Smooth muscle cell of bladder (primary cell): ENCODE measurements around the gene RPL34. TPM values are rescaled to one million over a fixed set of nuclear protein-coding genes. Genes with fewer than 3 reads are reported as not detected.

Experiments
- total RNA-seq: library from RNA; depleted of rRNA; stranded (reverse); fragments of >200 nt; gene quantifications from 2 replicates; pipeline ENCODE4 v1.2.3, GENCODE V29; 2014

Gene RPL34
- total RNA-seq, result 998 and 1,196 TPM in 2 replicates

DNA sequence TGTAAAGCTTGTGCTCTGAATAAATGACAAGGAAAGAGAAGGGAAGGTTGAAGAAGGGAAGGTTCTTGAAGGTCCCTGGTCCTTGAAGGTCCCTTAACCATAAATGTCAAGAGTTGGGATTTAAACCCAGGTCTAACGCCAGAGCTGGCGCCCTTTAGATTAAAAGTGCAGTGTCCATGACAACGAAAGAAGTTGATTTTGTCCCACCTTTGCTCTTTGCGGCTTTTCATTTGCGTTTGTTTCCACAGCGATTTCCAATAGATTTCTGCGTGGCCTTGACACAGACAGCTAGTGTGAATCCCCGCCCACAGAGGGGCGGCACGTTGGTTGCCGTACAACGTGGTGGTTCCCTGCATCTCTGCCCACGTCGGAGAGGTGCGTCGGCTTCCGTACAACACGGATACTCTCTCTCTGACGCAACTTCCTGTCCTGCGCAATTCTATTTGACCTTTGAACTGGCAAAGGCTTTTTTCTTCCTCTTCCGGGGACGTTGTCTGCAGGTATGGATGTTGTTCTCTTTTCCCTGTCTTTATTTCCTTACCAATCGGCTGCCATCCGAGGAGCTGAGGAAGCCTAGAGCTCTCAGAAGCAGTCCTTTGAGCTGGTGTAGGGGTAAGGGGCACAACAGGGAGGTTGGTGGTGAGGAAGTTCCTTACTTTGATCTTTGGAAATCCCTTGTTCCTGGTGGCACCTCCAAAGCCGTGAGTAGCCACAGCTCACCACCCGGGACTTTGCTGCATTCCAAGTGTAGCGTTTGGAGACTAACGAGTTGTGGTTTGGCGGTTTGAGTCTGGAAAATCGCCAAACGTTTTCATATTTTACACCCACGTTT lies at the start of gene RPL34:
RPL34 (plus strand) TSS at position 476 of the 832 bp plus-strand sequence. CDS start 1,384 bp downstream, outside the sequence.

DNA sequence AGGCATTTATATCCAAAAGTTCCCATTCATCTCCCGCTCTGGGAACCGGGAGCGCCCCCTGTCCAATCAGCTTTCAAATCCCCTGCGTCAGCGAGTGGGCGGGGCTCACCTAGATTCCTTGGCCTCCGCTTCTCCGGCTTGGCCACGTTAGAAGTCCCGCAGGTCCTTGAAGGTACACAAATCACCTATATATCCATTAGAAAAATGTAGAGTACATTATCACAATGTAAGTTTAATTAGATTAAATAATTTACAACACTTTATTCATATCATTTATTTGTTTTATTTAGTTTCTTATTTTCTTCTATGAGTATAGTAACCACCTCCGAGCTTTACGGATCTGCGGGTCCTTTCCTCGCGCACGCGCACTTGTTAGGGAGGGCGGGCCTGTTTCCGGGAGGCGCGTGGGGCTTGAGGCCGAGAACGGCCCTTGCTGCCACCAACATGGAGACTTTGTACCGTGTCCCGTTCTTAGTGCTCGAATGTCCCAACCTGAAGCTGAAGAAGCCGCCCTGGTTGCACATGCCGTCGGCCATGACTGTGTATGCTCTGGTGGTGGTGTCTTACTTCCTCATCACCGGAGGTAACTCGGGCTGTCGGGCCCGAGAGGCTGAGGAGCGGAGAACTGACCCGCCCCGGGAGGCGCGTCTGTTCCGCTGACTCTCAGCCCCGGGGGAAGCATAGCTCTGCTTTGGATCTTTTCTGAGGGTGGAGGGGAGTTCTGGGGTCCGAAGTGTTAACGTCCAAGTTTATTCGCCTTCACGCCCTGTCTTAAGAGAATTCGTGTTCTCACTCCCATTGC lies 30.0 kb downstream of the RPL34 start, which contains the start of gene OSTC:
OSTC (plus strand) TSS at position 388 of the 802 bp plus-strand sequence; CDS start at position 445, 57 bp downstream.

Other genes starting within 250 kb of the RPL34 start
- gene OSTC, start 30.0 kb downstream of the RPL34 start, total RNA-seq, result 208 and 257 TPM in 2 replicates
- gene ETNPPL, start 142.5 kb downstream of the RPL34 start, total RNA-seq, result not detected in 2 replicates